H1 (cell line): ENCODE results near the gene NDUFV1. TPM values are rescaled to one million over a fixed set of nuclear protein-coding genes. Genes with fewer than 3 reads are reported as not detected.

Source experiments
- HDAC2 ChIP-seq, 2 experiments: fragments of 300-600 bp in 1 of 2; sonication (generic) in 1 of 2; IDR thresholded peaks; 2 replicates each; pipeline ENCODE4 v1.6.1; 2011 to 2012; ENCODE audit warnings: low read depth in 2 of 2, low read length in 2 of 2, mild to moderate bottlenecking in 2 of 2, moderate library complexity in 2 of 2, borderline replicate concordance in 1 of 2, inconsistent platforms in 1 of 2
- JUN ChIP-seq: IDR thresholded peaks from 2 replicates; pipeline ENCODE4 v1.6.1; 2011; ENCODE audit warnings: low read depth, mild to moderate bottlenecking, improper control_type of control experiment, low read length
- polyA plus RNA-seq, 7 experiments: library from polyadenylated mRNA; depleted of rRNA in 3 of 7; stranded (reverse) in 5 of 7; unstranded in 2 of 7; fragments of >200 nt in 5 of 7; fragments of 200-250 nt in 2 of 7; gene quantifications; 1 replicate in 5 of 7; 2 replicates in 1 of 7; 4 replicates in 1 of 7; pipeline versions ENCODE4 v1.2.1 to v1.2.3, GENCODE V29; 2011 to 2013; ENCODE audit warnings: missing spikeins in 2 of 7, mixed read lengths in 2 of 7
- total RNA-seq: library from RNA; stranded (reverse); fragmentation: NEBNext Ultra II Directional; extraction: Animal tissue kit (Norgen Biotek cat#: 25700); gene quantifications from 2 replicates; pipeline ENCODE4 v1.2.1, GENCODE V29; 2021

Gene NDUFV1
- total and polyA plus RNA-seq, 2 of the 8 experiments (the other 6 are each of a cell fraction or from before 2014, with no cell fraction given) = 125 to 131 TPM

DNA sequence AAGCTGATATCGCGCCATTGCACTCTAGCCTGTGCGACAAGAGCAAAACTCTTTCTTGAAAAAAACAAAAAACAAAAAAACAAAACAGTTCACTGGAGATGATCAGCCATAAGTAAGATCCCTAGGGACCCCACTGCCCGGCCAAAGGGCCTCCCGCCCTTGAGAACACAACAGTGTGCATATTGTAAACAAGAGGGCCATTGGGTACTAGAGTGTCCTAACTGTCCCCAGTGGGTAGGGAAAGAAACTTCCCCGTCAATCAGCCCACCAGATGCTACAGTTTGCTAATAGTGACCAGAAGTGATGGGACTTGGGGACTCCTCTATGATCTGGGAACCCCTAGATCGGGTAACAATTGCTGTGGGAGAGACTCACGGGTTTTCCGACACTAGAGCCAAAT is 47.5 kb downstream of the NDUFV1 start (continued):
- no peak for TF ChIP-seq HDAC2 (IDR thresholded peaks at IDR 0.05; ENCODE audit: borderline replicate concordance in 1 of 2, low read depth in 2 of 2, low read length in 2 of 2)
- no peak for TF ChIP-seq JUN
